GM21619 (cell line): ENCODE results near the gene RSRC2.
"Not testable (repeated sequence)": the region's sequence is repeated elsewhere in the genome, so short reads cannot be mapped to it uniquely, and the experiment has no call there.

Experiments used
- ATAC-seq: cut with Tn5 transposase; IDR thresholded peaks from one replicate; pipeline ENCODE4 v1.9.1; 2021; ENCODE audit not compliant: unreplicated experiment

RSRC2 gene

DNA sequence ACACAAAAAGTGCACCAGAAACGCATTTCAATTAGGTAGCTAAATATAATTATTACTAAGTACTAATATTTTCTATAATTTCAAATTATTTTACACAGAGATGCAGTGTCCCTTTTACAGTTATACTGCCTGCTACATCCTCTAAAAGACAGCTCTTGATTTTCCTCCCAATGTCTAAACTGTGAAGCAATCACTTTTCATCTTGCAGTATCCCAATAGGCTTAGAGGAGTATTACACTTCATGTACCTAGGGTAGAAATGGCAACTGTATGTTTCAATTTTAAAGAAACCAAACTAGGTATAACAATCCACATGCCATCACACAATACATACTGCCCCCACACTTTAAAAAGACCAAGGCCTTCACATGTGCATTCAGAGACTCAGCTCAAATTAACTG lies 7.3 kb downstream of the RSRC2 start:
- ATAC-seq, result no peak

DNA sequence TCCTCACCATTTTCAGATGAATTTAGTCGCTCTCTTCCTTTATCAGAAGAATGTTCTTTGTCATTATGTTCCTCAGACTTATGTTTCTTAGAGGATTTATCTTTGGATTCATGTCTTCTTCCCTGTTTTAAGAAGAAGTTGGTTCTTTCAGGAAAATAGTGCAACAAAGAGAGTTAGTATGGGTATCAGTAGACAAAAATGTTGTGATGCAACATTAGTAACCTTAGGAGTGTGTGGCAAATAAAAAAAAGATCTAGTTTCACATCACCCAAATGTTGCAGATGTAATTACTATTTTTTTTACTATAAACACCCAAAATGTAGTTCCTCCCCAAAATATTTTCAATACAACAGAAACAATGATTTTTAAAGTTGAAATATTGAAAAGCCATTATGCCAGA lies 7.8 kb downstream of the RSRC2 start:
- ATAC-seq, result no peak

DNA sequence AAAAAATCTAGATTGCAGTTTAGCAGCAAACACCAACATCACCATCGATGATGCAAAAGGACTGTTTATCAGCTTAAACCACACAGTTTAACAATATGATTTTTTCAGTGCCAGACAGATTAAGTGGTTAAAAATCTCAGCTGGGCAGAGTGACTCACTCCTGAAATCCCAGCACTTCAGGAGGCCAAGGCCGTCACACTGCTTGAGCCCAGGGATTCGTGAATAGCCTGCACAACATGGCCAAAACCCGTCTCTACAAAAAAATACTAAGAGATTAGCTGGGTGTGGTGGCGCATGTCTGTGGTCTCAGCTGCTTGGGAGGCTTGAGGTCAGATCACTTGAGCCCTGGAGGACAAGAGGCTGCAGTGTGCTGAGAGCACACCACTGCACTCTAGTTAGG lies 8.9 kb downstream of the RSRC2 start:
- no peak for ATAC-seq

DNA sequence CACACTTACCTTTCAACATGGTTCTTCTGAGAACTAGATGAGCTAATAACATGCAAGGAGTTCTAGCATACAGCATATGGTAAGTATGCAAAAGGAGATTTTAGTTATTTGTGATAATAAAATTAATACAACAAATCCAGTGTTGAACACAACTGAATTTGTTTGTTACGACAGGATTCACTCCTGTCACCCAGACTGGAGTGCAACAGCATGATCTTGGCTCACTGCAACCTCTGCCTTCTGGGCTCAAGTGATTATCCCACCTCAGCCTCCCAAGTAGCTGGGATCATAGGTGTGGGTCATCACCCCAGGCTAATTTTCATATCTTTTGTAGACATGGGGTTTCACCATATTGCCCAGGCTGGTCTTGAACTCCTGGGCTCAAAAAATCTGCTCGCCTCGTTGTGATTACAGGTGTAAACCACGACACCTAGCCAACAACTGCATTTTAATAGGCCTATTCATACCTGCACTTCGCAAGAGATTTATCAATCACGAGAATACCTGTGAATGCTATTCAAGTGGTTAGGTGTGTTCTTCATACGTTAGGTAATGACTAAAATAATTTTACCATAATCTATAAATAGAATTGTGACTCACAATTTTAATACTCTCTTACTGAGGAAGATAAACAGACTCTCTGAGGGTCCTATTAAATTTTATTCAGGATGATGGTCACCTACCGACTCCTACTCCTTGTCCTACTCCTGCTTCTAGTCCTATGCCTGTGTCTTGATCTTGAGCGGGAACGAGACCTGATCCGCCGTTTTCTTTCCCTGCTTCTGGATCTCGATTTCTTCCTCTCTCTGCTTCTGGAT lies 10.0 kb downstream of the RSRC2 start:
- ATAC-seq, result no peak

DNA sequence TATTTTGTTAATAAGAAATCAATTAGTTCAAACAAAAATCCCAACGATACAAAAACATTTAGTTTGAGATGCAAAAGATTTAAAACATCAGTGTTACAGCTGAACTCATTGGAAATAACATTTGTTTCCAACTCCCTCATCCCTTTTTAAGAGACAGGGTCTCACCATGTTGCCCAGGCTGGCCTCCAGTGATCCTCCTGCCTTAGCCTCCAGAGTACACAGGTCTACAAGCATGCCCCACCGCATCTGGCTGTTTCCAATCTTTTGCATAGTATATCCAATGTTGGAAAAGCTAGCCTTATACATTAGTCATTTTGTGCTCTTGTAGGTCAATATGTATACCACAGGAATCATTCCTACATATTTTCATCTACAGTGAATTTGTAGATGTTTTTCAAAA lies 11.5 kb downstream of the RSRC2 start:
- no peak for ATAC-seq

DNA sequence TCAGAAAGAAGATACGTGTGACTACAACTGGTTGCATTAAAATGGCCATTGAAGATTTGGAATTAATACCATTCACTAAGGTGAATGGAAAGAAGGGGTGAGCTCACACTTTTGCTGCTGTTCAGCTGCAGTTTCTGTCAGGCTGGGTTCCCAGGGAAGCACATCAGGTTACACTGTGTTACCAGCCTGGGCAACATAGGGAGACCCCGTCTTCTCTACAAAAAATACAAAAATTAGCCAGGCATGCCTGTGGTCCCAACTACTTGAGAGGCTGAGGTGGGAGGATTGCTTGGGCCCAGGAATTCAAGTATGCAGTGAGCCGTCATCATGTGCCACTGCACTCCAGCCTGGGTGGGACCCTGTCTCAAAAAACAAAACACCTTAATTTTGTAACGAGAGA lies 13.1 kb downstream of the RSRC2 start:
- no peak for ATAC-seq

DNA sequence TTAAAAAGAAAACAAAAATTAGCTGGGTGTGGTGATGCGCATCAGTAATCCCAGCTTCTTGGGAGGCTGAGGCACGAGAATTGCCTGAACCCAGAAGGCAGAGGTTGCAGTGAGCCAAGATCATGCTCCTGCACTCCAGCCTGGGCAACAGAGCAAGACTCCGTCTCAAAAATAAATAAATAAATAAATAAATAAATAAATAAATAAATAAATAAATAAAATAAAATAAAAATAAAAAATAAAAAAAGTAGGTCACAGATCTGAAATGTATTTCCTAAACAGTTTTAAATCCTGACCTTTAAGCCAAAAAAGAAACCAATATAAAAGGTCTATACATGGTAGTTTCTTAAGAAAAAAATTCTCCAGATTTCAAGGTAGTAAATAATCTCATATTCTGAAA lies 13.7 kb downstream of the RSRC2 start:
- not testable (repeated sequence) for ATAC-seq

DNA sequence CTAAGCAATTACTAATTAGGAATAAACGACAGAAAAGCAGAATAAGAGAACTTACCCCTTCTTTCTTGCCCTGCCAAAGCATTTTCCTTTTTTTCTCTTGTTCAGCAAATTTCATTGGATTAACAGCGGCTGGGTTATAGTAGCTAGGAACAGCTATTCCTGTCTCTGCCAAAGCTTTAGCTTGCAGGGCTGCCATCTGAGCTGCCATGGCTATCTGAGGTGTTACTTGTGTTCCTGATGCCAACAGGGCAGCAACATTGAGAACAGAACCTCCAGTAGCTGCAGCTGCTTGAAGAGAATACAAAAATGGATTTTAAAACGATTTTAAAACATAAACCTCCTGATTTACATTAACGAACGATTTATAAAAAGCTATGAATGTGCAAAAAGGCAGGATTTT lies 18.6 kb downstream of the RSRC2 start:
- ATAC-seq, result no peak

DNA sequence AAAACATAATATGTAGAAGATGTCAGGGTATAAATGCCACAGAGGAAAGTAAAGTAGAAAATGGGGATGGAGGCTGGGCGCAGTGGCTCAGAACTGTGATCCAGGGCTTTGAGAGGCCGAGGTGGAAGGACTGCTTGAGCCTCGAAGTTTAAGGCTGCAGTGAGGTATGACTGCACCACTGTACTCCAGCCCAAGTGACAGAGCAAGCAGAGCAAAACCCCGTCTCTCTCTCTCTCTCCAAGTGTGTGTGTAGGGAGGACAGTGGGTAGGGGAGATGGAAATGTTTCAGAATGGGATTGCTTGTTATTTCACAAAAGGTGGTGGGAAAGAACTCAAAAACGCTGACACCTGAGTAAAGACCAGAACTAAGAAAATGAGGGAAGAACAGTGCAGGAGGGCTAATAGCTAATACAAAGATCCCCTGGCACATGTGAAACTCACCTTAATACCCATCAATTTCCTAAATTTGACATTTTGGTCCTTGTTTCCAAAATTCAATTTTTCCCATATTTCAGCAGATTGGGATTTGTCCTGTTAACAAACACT lies 20.3 kb downstream of the RSRC2 start:
- ATAC-seq, result no peak

DNA sequence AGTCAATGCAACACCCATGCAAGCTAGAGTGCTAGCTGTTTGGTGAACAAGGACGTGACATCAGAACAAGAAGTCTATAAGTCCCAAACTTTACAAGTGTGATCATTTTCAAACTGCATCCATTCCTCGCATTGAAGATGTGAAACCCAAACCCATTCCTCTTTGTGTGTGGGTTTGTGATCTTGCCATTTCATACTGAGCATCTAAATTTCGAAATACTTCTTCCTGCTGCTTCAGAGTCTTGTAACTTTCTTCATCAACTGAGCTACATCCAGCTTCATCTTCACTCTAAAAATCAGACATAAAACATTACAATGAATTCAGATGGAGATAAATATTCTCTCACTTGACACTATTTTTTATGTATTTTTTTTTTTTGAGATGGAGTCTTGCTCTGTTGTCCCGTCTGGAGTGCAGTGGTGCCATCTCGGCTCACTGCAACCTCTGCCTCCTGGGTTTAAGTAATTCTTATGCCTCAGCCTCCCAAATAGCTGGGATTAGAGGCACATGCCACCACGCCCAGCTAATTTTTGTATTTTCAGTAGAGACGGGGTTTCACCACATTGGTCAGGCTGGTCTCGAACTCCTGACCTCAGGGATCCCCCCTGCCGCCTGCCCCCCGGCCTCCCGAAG lies 21.2 kb downstream of the RSRC2 start:
- no peak for ATAC-seq

DNA sequence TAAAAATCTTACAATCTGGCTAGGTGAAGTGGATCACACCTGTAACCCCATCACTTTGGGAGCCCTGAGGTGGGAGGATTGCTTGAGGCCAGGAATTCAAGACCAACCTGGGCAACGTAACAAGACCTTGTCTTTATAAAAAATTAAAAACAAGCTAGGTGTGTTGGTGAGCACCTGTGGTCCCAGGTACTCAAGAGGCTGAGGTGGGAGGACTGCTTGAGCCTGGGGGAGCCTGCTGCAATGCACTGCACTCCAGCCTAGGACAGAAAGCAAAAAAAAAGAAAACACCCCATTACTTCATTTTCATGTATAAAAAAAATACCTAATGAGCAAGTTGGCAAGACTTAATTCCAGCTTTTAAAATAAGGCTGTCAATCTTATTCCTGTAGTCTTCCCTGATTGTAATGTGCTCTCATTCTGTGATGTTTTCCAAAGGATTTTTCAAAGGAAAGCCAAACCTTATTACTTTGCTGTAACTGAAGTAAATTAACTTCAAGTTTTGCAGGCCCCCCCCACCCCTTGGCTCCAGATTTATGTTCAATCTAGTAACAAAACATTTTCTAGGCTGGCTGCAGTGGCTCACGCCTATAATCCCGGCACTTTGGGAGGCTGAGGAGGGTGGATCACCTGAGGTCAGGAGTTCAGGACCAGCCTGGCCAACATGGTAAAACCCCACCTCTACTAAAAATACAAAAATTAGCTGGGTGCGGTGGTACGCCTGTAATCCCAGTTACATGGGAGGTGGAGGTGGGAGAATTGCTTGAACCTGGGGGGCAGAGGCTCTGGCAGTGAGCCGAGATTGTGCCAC lies 22.7 kb downstream of the RSRC2 start:
- no peak for ATAC-seq

DNA sequence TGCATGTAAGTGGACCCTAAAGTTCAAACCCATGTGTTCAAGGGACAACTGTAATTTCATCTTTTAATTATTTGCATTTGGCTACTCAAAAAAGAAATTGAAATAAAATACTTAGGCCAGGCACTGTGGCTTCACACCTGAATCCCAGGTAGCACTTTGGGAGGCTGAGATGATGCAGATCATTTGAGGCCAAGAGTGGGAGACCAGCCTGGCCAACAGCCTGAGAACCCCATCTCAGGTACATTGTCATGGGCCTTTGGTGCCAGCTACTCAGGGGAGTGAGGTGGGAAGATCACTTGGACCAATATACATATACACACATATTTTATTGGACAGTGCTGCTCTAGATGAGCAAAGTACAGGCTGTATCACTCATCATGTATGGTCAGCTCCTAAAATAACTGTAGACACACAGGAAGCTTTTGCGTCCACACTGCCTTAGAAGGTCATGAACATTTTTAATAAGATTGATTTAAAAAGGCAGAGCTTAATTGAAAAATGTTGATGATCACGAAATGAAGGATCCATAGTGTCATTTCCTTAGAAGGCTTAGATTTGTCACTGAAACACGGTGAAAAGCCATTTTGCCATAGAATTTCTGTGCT lies 23.5 kb downstream of the RSRC2 start:
- no peak for ATAC-seq

DNA sequence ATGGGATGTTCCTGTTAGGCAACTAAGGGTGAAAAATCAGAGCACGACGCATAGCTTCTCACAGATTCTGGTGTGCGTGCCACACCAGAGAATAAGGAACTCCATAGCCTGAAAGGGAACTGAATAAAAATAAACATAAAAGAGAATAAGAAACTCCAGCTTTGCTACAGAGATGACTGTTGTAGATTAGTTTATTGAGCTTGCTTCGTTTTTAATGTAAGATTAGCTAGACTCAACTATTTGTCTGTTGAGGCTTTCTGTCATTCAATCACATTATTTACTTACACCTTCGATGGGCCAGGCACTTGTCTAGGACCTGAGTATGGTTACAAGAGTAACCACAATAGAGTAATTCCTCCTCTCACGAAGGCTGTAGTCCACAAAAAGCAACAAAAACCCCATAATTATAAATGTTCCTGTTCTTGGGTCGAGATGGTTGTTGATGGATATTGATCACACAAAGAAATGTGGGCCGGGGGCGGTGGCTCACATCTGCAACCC lies 25.2 kb downstream of the RSRC2 start:
- no peak for ATAC-seq

DNA sequence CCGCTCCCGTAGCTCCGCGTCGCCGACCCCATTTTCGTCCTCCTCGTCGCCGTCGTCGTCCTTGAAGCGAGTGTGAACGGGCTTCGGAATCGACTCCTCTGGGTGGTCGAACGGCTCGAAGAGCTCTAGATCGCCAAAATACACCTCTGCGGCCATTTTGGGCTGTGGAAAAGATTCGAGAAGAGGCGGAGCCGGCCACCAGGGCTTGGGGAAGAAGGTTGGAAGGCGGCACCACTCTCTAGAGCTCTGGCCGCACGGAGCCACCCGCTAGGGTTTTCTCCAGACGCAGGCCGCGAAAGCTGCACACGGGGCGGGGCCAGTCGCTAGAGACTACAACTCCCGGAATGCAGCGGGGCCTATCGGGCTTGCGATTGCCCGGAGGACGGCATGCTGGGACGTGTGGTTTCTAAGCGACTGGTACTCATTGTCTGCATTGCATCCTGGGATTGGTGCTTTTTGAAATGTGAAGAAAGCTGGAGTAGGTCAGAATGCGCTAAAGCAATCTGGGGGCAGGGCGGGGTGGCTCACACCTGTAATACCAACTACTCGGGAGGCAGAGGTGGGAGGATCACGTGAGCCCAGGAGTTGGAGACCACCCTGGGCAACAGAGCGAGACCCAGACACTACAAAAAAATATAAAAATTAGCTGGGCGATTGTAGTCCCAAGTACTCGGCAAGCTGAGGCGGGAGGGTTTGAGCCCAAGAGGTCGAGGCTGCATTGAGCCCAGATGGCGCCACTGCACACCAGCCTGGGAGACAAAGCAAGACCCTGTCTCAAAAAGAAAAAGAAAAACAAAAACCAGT lies 25.8 kb downstream of the RSRC2 start, which contains the start of gene ZCCHC8:
Gene ZCCHC8 (minus strand): TSS at position 248 of the 804 bp plus-strand sequence. CDS start 92 bp downstream, at position 156.
- ATAC-seq, result peak; percentile 91

DNA sequence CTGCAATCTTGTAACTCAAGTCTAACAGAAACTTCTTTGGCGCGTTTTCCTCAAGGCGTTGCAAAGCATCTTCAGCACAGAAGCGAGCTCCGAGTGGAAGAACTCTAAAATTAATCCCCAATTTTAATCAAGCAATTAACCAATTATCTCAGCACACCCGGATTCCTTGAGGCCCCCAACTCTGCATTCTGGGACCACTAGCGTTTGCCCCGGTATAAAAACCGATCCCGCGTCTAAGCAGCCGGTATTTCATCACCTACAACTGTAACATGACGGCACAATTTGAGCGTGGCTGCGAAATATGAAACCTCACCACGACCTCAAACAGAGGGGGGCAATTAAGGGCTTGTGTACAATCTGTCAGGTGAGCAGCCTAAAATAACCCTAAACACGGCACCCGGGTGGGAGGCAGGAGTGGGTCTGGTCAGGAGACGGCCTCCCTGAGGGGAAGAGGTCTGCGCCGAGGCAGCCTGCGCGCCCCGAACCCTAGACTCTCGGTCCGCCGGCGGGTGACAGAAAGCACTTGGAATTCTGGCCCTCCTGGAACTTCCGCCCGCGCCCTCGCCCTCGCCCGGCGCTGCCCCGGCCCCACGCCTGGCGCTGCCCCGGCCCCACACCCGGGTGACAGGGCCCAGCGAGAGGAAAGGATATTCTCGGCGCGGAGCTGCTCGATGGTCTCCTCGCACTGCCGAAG lies 26.6 kb downstream of the RSRC2 start:
- peak; percentile 19 for ATAC-seq

DNA sequence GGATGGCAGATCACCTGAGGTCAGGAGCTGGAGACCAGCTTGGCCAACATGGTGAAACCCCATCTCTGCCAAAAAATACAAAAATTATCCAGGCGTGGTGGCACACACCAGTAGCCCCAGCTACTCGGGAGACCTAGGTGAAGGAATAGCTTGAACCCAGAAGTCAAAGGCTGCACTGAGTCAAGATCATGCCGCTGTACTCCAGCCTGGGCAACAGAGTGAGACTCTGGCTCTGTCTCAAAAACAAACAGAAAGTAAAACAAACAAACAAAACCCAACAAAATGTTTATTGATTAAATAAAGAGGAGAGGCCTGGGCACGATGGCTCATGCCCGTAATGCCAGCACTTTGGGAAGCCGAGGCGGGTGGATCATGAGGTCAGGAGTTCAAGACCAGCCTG lies 31.5 kb downstream of the RSRC2 start:
- no peak for ATAC-seq

DNA sequence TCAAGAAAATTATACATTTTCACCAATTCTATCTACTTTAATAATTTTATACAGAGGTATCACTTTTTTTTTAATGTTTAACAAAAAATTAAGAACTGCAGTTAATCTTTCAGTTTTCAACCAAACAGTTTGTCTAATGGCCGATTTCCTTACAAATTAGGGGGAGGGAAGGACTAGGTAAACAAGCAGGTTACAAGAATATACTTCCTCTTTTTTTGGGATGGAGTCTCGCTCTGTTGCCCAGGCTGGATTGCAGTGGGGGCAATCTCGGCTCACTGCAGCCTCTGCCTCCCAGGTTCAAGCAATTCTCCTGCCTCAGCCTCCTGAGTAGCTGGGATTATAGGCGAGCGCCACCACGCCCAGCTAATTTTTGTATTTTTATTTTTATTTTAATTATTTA lies 33.5 kb downstream of the RSRC2 start:
- ATAC-seq, result not testable (repeated sequence)

DNA sequence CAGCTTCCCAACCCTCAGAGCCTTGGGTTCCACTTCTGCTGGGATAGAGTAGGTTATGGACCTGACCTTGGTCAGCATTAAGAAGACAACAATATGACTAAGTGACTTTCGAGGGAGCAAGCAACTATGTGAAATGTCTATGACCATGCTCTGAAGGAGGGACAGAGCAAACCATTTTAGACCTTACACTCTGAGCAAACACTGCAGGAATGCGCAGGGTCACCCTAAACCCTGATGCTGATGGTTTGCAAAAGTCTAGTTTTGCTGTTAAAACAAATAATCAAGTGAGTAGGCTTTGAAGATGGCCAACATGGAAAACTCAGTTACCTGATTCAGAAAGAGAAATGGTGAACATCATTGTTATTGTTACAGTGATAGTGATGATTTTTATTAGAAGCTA lies 34.7 kb downstream of the RSRC2 start:
- no peak for ATAC-seq

DNA sequence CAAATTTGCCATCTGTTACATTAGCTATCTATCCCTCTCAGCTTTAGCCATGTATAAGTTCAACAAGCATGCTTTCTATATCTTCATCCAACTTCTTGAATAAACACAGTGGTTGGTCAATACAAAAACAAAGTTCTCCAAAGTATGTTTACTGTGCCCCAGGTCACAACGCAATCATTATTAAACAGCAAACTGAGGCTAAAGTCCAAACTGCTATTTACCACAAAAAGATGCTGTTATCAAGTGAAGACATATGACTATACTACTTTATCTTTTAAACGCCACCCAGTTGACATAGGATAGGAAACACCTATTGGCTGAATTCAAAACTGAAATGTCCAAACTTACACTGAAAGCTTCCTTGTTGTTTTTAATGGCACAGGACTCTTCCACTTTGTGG lies 37.7 kb downstream of the RSRC2 start:
- ATAC-seq, result no peak
